Measurements from ENCODE around the gene AURKB.
"Not testable (repeated sequence)": the region's sequence is repeated elsewhere in the genome, so short reads cannot be mapped to it uniquely, and the experiment has no call there.

Gene AURKB

GRCh38 chr17:8214000-8214399 lies 3.6 kb upstream of the AURKB start:
- H3K9me3 Mint-ChIP-seq; H3K27ac Mint-ChIP-seq; ATAC-seq; H3K27me3 Mint-ChIP-seq; H3K36me3 Mint-ChIP-seq (ENCODE audit: low read depth); DNase-seq; H3K4me3 Mint-ChIP-seq: not testable (repeated sequence)
- peaks cover 18% of the 10 kb centered on the region for H3K4me1 Mint-ChIP-seq

DNA sequence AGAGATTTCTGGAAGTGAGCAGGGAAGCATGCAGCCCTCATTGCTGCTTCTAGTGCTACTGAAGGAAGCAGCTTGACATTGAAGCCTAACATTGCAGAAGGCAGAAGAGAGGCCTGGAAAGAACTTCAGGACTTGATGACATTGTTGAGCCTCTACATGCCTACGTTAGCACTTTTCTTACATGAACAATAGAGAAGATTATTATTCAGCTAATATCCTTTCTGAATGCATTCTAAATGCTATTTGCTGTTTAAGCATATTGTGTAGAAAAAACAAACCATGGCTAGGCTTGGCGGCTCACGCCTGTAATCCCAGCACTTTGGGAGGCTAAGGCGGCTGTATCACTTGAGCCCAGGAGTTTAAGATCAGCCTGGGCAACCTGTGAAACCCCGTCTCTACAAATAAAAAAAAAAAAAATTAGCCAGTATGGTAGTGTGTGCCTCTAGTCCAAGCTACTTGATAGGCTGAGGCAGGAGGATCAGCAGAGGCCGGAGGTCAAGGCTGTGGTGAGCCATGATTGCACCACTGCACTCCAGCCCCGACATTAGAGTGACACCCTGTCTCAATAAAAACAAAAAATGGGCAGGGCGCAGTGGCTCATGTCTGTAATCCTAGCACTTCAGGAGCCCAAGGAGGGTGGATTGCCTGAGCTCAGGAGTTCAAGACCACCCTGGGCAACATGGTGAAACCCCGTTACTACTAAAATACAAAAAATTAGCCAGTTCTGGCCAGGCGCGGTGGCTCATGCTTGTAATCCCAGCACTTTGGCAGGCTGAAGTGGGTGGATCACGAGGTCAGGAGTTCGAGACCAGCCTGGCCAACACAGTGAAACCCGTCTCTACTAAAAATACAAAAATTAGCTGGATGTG lies 2.2 kb upstream of the AURKB start:
- Mint-ChIP-seq H3K27me3 (no peaks in the 10 kb centered on the region), H3K36me3 (ENCODE audit: low read depth) (peaks cover 14% of the 10 kb centered on the region), H3K4me3 (no peak overlapping the region), H3K4me1 (peaks cover 24% of the 10 kb centered on the region), H3K27ac (no peak overlapping the region), H3K9me3 (no peaks in the 10 kb centered on the region)
- DNase-seq (no peak), ATAC-seq (no peak)

- H3K36me3 Mint-ChIP-seq (ENCODE audit: low read depth), result peaks cover 28% of the 10 kb centered on the region
- peak overlapping the region; percentile 99 for H3K4me3 Mint-ChIP-seq
- DNase-seq, result no peak
These were observed 535 bp upstream of the AURKB start for GRCh38 chr17:8210761-8211458.

GRCh38 chr17:8206536-8206935 lies 3.8 kb downstream of the AURKB start:
- Mint-ChIP-seq H3K4me1 (peaks cover 24% of the 10 kb centered on the region), H3K27me3 (no peaks in the 10 kb centered on the region), H3K4me3 (no peak overlapping the region), H3K9me3 (no peaks in the 10 kb centered on the region), H3K27ac (no peak overlapping the region), H3K36me3 (ENCODE audit: low read depth) (peaks cover 55% of the 10 kb centered on the region)
- DNase-seq, result no peak
- no peak for ATAC-seq

More at GRCh38 chr17:8210761-8211458, 535 bp upstream of the AURKB start:
- no peaks in the 10 kb centered on the region for H3K27me3 Mint-ChIP-seq
- no peaks in the 10 kb centered on the region for H3K9me3 Mint-ChIP-seq
- no peak for ATAC-seq
- H3K27ac Mint-ChIP-seq, result peak overlapping the region; percentile 98
- peaks cover 24% of the 10 kb centered on the region for H3K4me1 Mint-ChIP-seq

DNA sequence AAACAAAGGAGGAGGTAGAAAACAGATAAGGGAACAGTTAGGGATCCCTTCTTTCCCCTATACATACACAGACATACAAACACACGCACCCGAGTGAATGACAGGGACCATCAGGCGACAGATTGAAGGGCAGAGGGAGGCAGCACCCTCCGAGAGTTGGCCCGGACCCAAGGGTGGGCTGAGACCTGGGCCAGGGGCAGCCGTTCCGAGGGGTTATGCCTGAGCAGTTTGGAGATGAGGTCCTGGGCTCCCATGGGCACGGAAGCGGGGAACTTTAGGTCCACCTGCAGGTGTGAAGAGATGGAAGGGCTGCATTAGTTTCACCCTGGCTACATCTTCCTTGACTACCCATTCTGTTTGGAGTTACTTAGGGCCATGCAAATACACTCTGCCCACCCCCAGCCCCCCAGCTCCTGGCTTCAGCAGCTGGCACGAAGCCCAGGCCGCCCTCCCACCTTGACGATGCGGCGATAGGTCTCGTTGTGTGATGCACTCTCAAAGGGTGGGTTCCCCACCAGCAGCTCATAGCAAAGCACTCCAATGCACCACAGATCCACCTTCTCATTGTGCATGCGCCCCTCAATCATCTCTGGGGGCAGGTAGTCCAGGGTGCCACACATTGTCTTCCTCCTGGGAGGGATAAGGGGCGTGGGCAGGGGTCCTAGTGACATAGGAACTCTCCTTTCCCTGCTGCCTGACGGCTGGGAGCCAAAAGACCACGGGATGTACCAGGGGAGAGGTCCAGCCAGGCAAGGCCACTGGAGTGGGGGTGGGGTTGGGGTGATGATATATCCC lies 5.4 kb downstream of the AURKB start:
- DNase-seq (no peak), ATAC-seq (no peak)
- Mint-ChIP-seq H3K9me3 (no peaks in the 10 kb centered on the region), H3K27me3 (peaks cover 2% of the 10 kb centered on the region), H3K4me1 (peaks cover 20% of the 10 kb centered on the region), H3K27ac (peak overlapping the region; percentile 59), H3K36me3 (ENCODE audit: low read depth) (peaks cover 59% of the 10 kb centered on the region), H3K4me3 (no peak overlapping the region)

- peak; percentile 57 for DNase-seq
- no peaks in the 10 kb centered on the region for H3K27me3 Mint-ChIP-seq
- H3K27ac Mint-ChIP-seq, result no peak overlapping the region
- peak; percentile 6 for ATAC-seq
- no peaks in the 10 kb centered on the region for H3K36me3 Mint-ChIP-seq (ENCODE audit: low read depth)
- H3K4me3 Mint-ChIP-seq, result no peak overlapping the region
- H3K4me1 Mint-ChIP-seq, result peaks cover 22% of the 10 kb centered on the region
- no peaks in the 10 kb centered on the region for H3K9me3 Mint-ChIP-seq
These were observed 18.1 kb downstream of the AURKB start for GRCh38 chr17:8192070-8192815.

DNA sequence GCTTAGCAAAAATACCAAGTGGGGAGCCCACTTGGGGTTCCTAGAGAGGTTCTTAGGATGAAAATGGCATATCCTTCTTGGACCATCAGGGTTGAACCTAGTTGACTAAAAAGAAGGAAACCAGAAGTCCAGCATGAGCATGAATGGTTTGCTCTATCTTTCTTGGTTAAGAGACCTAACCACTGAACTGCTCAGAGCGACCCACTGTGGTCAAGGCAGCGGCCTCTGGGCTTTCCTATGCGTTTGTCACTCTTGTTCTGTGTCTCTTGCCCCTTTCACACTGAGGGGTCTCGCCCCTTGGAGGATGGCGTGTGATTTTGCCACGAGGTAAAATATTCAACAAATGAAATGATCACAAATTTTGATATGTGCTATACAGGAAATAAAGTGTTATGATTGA lies 19.9 kb downstream of the AURKB start:
- DNase-seq, result no peak
- Mint-ChIP-seq H3K9me3 (no peaks in the 10 kb centered on the region), H3K27ac (peak overlapping the region; percentile 88), H3K4me1 (peaks cover 14% of the 10 kb centered on the region), H3K36me3 (ENCODE audit: low read depth) (no peaks in the 10 kb centered on the region), H3K27me3 (no peaks in the 10 kb centered on the region), H3K4me3 (no peak overlapping the region)
- ATAC-seq, result no peak

- DNase-seq (peak; percentile 93), ATAC-seq (peak; percentile 45)
- Mint-ChIP-seq H3K27me3 (no peaks in the 10 kb centered on the region), H3K4me3 (no peak within 1 kb of the TSS), H3K27ac (peak within 1 kb of the TSS; percentile 88), H3K9me3 (no peaks in the 10 kb centered on the region), H3K4me1 (peaks cover 14% of the 10 kb centered on the region), H3K36me3 (ENCODE audit: low read depth) (no peaks in the 10 kb centered on the region)
These were observed 20.5 kb downstream of the AURKB start, which contains the start of gene BORCS6 for GRCh38 chr17:8189711-8190477. TSS of gene BORCS6 (minus strand) at chr17:8190180. CDS start at chr17:8190140, 40 bp downstream.

DNA sequence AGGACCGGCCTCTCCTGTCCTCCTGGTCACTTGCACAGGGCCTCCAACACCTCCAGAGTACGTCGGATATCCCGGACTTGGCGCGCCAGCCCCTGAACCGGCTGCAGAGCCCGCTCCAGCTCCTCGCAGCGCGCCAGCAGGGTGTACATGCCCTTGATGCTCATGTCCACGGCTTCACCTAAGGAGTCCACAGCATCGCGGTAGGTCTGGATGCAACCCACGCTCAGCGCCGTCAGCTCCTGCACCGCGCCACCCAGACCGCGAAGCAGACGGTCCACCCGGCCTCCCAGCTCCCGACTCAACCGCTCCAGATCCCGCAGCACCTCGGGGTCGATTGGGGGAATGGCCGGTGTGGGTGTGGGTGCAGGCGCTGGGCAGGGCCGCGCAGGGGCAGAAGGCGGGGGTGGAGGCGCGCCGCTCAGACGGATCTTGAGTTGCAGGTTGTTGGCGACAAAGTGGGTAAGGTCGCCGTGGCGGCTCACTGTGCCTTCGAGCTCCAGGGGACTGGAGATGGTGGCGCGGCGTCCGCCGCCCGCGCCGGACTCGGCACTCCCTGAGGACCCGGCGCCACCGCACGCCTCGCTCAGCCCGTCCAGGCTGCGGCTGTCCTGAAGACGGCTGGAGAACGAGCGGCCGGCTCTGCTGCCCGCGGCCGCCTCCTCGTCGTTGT lies 21.2 kb downstream of the AURKB start:
- ATAC-seq (no peak), DNase-seq (peak; percentile 34)
- Mint-ChIP-seq H3K4me3 (no peak overlapping the region), H3K27ac (no peak overlapping the region), H3K9me3 (no peaks in the 10 kb centered on the region), H3K4me1 (peaks cover 17% of the 10 kb centered on the region), H3K27me3 (no peaks in the 10 kb centered on the region), H3K36me3 (ENCODE audit: low read depth) (no peaks in the 10 kb centered on the region)

GRCh38 chr17:8188263-8188839 lies 22.0 kb downstream of the AURKB start:
- ATAC-seq (no peak), DNase-seq (peak; percentile 26)
- Mint-ChIP-seq H3K9me3 (no peaks in the 10 kb centered on the region), H3K27ac (no peak overlapping the region), H3K36me3 (ENCODE audit: low read depth) (no peaks in the 10 kb centered on the region), H3K27me3 (no peaks in the 10 kb centered on the region), H3K4me3 (no peak overlapping the region), H3K4me1 (peaks cover 17% of the 10 kb centered on the region)

DNA sequence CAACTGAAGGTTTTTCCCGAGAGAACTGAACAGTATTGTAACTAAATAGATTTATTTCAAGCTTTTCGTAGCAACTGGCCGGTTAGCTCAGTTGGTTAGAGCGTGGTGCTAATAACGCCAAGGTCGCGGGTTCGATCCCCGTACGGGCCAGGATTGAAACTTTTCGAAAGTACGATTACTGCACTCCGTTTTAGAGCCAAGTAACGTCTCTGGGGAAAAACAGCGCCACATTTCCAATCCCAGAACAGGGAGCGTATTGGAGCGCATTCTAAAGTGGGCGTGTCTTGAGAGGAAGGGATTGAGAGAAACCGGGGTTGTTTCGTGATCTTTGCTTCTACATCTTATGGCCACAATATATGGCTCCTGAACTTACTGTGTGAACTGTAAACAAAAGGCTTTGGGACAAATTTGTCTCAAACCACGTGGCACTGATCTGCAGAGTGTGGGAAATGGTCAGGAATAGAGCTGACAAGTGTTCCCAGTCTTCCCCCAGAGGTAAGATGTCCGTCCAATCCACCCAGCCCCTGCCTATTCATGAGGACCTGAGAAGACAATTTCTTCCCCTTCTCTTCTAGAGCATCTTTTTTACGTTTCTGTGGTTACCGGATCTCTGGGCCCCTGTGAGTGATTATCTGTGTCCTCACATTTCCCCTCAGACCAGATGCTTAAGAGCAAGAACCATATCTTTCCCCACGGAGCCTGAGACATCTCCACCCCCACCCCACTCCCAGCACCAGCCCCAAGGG lies 22.7 kb downstream of the AURKB start:
- Mint-ChIP-seq H3K4me1 (peaks cover 17% of the 10 kb centered on the region), H3K9me3 (no peaks in the 10 kb centered on the region), H3K27ac (no peak overlapping the region), H3K36me3 (ENCODE audit: low read depth) (no peaks in the 10 kb centered on the region), H3K4me3 (no peak overlapping the region), H3K27me3 (no peaks in the 10 kb centered on the region)
- DNase-seq (peak; percentile 90), ATAC-seq (peak; percentile 56)

GRCh38 chr17:8186787-8187516 lies 23.4 kb downstream of the AURKB start:
- Mint-ChIP-seq H3K9me3 (no peaks in the 10 kb centered on the region), H3K27ac (no peak overlapping the region), H3K4me1 (peaks cover 19% of the 10 kb centered on the region), H3K4me3 (no peak overlapping the region), H3K27me3 (no peaks in the 10 kb centered on the region), H3K36me3 (ENCODE audit: low read depth) (no peaks in the 10 kb centered on the region)
- ATAC-seq (peak; percentile 70), DNase-seq (peak; percentile 95)

Measured in activated naive CD8-positive, alpha-beta T cell treated with anti-CD3 and anti-CD28 coated beads, Interleukin-2, amount 50 U/mL, for 24 hours (primary cell).